Tibial artery (tissue), 4 donors: ENCODE measurements around the gene SLC39A11.

Experiments
- DNase-seq, 2 donors: peaks; one replicate each; pipeline ENCODE4 v3.0.0-alpha.2; 2019
- H3K27ac ChIP-seq, 2 donors: fragments of 200-600 bp; sonication (generic) in 1 of 2; 1 replicate in 1 of 2; 2 replicates in 1 of 2; pipeline ENCODE4 v1.5.1; 2018 to 2019; ENCODE audit warnings: mild to moderate bottlenecking in 1 of 2
- H3K27me3 ChIP-seq, 2 donors: fragments of 200-600 bp; sonication (generic) in 1 of 2; one replicate each; pipeline versions ENCODE4 v1.5.1 to v1.6.0; 2016 to 2019
- H3K36me3 ChIP-seq, 3 donors: fragments of 200-600 bp; sonication (generic) in 2 of 3; one replicate each; pipeline ENCODE4 v1.5.1; 2016 to 2019; ENCODE audit warnings: mild to moderate bottlenecking in 2 of 3
- H3K4me1 ChIP-seq, 4 donors: fragments of 200-600 bp; sonication (generic) in 2 of 4; 1 replicate in 3 of 4; 2 replicates in 1 of 4; pipeline ENCODE4 v1.5.1; 2016 to 2019
- H3K4me3 ChIP-seq, 2 donors: fragments of 200-600 bp; sonication (generic) in 1 of 2; 1 replicate in 1 of 2; 2 replicates in 1 of 2; pipeline ENCODE4 v1.5.1; 2018 to 2019; ENCODE audit warnings: mild to moderate bottlenecking in 2 of 2
- H3K9me3 ChIP-seq, 3 donors: fragments of 200-600 bp; sonication (generic) in 1 of 3; one replicate each; pipeline ENCODE4 v1.5.1; 2016 to 2019
- CTCF ChIP-seq, 2 experiments: fragments of 200-600 bp in 1 of 2; fragments of 450-650 bp in 1 of 2; IDR thresholded peaks; one replicate each; pipeline ENCODE4 v1.5.1; 2017 to 2019; ENCODE audit warnings: antibody characterized with exemption in 2 of 2, mild to moderate bottlenecking in 1 of 2, moderate library complexity in 1 of 2
- intact Hi-C: fragments of 100-400 bp; cut with DNase I; formaldehyde crosslinking; loops from one replicate; pipeline ENCODE4 v1.15.0; 2023; ENCODE audit warnings: low total_unique reads

SLC39A11 gene

GRCh38 chr17:72795941-72796340, 296.5 kb downstream of the SLC39A11 start:
- no peak overlapping the region for H3K4me3 ChIP-seq
- H3K27me3 ChIP-seq = no peaks in the 10 kb centered on the region
- peaks cover 4 to 47% (median 5%) of the 10 kb centered on the region in 3 donors for H3K9me3 ChIP-seq
- no peak for TF ChIP-seq CTCF (IDR thresholded peaks at IDR 0.05)
- intact Hi-C loops = no loop called here
- no peak overlapping the region for H3K27ac ChIP-seq
- H3K4me1 ChIP-seq = no peaks in the 10 kb centered on the region
- peaks cover 10 to 36% (median 14%) of the 10 kb centered on the region in 3 donors for H3K36me3 ChIP-seq
- DNase-seq = no peak

GRCh38 chr17:72794152-72794551, 298.3 kb downstream of the SLC39A11 start:
- Histone ChIP-seq H3K4me3 (no peak overlapping the region), H3K36me3 (peaks cover 10 to 39% (median 14%) of the 10 kb centered on the region in 3 donors), H3K27ac (no peak overlapping the region), H3K27me3 (no peaks in the 10 kb centered on the region), H3K9me3 (peaks cover 0 to 31% (median 0%) of the 10 kb centered on the region in 3 donors), H3K4me1 (no peaks in the 10 kb centered on the region)
- no peak for TF ChIP-seq CTCF (IDR thresholded peaks at IDR 0.05)
- intact Hi-C loops = no loop called here
- DNase-seq = no peak

GRCh38 chr17:72792771-72793170, 299.7 kb downstream of the SLC39A11 start:
- DNase-seq = no peak

GRCh38 chr17:72790190-72790589, 302.3 kb downstream of the SLC39A11 start:
- Histone ChIP-seq H3K27ac (no peak overlapping the region), H3K4me3 (no peak overlapping the region), H3K36me3 (peaks cover 10 to 27% (median 12%) of the 10 kb centered on the region in 3 donors), H3K9me3 (peaks cover 0 to 18% (median 0%) of the 10 kb centered on the region in 3 donors), H3K27me3 (no peaks in the 10 kb centered on the region), H3K4me1 (no peaks in the 10 kb centered on the region)
- no peak for TF ChIP-seq CTCF (IDR thresholded peaks at IDR 0.05)
- no peak for DNase-seq
- intact Hi-C loops = no loop called here

More at GRCh38 chr17:72792771-72793170, 299.7 kb downstream of the SLC39A11 start:
- intact Hi-C loops = no loop called here
- Histone ChIP-seq H3K27me3 (no peaks in the 10 kb centered on the region), H3K4me1 (no peaks in the 10 kb centered on the region), H3K27ac (no peak overlapping the region), H3K9me3 (peaks cover 0 to 21% (median 0%) of the 10 kb centered on the region in 3 donors), H3K36me3 (peaks cover 10 to 39% (median 14%) of the 10 kb centered on the region in 3 donors), H3K4me3 (no peak overlapping the region)
- no peak for TF ChIP-seq CTCF (IDR thresholded peaks at IDR 0.05)

- Histone ChIP-seq H3K27me3 (no peaks in the 10 kb centered on the region), H3K36me3 (peaks cover 8 to 24% (median 10%) of the 10 kb centered on the region in 3 donors), H3K9me3 (peaks cover 0 to 16% (median 0%) of the 10 kb centered on the region in 3 donors), H3K4me3 (no peak overlapping the region), H3K27ac (no peak overlapping the region), H3K4me1 (no peaks in the 10 kb centered on the region)
- DNase-seq = no peak
- TF ChIP-seq CTCF (IDR thresholded peaks at IDR 0.05) = no peak
- intact Hi-C loops = no loop called here
Observed at GRCh38 chr17:72789711-72790110, 302.8 kb downstream of the SLC39A11 start.
